ENCODE results near the gene PAX9. TPM values are rescaled to one million over a fixed set of nuclear protein-coding genes. Genes with fewer than 3 reads are reported as not detected.

Gene PAX9
- total and polyA plus RNA-seq, 2 of the 13 experiments (the other 11 are each of a cell fraction or from before 2014, with no cell fraction given) = 0.03 TPM; not detected in 1

DNA sequence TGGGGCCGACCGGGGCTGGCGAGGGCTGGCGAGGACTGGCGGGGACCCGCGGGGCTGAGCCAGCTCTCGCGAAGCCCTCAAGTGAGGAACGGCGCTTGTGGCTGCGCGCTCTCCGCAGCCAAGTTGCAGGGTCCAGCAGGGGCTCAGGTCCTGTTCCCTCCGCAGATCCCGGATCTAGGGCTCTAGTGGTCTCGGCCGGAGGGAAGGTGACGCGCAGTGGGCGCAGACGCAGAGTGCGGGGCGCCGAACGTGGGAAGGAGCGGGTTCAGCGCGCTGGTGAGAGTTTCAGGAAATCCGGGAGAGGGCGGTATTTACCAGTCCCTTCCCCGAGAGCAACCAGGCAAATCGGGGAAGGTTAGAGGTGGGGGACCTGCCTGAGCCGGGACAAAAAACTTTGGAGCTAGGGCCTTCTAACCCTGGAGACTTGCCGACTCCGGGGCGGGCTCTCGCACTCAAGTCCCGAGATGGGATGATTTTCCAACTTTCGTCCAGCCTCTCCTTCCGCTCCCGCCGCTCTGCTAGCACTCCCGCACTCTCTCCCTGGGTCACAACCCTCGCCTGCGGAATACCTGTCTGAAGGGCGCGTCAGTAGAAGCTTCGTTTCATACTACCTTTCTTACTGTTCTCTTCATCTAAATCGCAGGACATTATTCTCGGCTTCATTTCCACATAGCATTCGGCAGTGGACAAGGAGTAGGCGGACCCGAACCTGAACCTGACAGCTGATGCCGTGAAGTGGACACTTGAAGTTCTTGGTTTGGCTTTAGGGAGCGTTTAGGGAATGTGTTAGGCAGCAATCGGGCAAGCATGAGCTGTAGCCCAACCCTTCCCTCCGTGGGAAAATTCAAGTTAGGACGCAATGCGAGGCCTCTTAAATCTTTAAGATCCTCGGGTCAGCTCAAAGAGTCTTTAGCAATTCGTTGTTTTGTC lies 13.6 kb upstream of the PAX9 start (continued):
- TF ChIP-seq, protein P1, sequence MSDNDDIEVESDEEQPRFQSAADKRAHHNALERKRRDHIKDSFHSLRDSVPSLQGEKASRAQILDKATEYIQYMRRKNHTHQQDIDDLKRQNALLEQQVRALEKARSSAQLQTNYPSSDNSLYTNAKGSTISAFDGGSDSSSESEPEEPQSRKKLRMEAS (IDR thresholded peaks at IDR 0.05) = peak; percentile 56; the same call in 1 of the 2 replicates
- TF ChIP-seq ZFP82 (CRISPR knock-in tag; IDR thresholded peaks at IDR 0.05; ENCODE audit: borderline replicate concordance) (no peak), ZNF782 (CRISPR knock-in tag; IDR thresholded peaks at IDR 0.05; ENCODE audit: borderline replicate concordance) (peak; percentile 66; the same call in 1 of the 2 replicates), ZBTB7B (CRISPR knock-in tag; IDR thresholded peaks at IDR 0.05) (0 out of 2 replicates have a peak, but pooled peaks have one; percentile 64), ZNF136 (CRISPR knock-in tag; IDR thresholded peaks at IDR 0.05; ENCODE audit: low read depth) (peak; percentile 52; the same call in 1 of the 2 replicates), ZKSCAN1 (IDR thresholded peaks at IDR 0.05; ENCODE audit: low read length) (no peak), FOXM1 (CRISPR knock-in tag; IDR thresholded peaks at IDR 0.05) (no peak), KMT2A (CRISPR knock-in tag; IDR thresholded peaks at IDR 0.05) (no peak), REPIN1 (CRISPR knock-in tag; IDR thresholded peaks at IDR 0.05; ENCODE audit: borderline replicate concordance, low read depth) (peak; percentile 52; the same call in 1 of the 2 replicates), ZNF672 (CRISPR knock-in tag; IDR thresholded peaks at IDR 0.05) (no peak), ATF7-NPFF (CRISPR knock-in tag; IDR thresholded peaks at IDR 0.05; ENCODE audit: low read depth) (peak; percentile 74), KDM4B (CRISPR knock-in tag; IDR thresholded peaks at IDR 0.05) (no peak), MEF2D (CRISPR knock-in tag; IDR thresholded peaks at IDR 0.05) (0 out of 2 replicates have a peak, but pooled peaks have one; percentile 54), SIN3B (IDR thresholded peaks at IDR 0.05; ENCODE audit: low read length) (no peak), BRCA1 (CRISPR knock-in tag; IDR thresholded peaks at IDR 0.05) (no peak), CCAR2 (optimal IDR thresholded peaks at IDR 0.05; ENCODE audit: low read depth, low read length) (no peak), SRSF9 (IDR thresholded peaks at IDR 0.05; ENCODE audit: borderline replicate concordance, insufficient read depth, low read depth, low read length, poor library complexity, severe bottlenecking) (no peak), HOXD1 (CRISPR knock-in tag; IDR thresholded peaks at IDR 0.05) (0 out of 2 replicates have a peak, but pooled peaks have one; percentile 21), NR3C1 (CRISPR knock-in tag; IDR thresholded peaks at IDR 0.05) (no peak), KDM6A (CRISPR knock-in tag; IDR thresholded peaks at IDR 0.05; ENCODE audit: low read depth) (no peak)
- TF ChIP-seq, protein P2, sequence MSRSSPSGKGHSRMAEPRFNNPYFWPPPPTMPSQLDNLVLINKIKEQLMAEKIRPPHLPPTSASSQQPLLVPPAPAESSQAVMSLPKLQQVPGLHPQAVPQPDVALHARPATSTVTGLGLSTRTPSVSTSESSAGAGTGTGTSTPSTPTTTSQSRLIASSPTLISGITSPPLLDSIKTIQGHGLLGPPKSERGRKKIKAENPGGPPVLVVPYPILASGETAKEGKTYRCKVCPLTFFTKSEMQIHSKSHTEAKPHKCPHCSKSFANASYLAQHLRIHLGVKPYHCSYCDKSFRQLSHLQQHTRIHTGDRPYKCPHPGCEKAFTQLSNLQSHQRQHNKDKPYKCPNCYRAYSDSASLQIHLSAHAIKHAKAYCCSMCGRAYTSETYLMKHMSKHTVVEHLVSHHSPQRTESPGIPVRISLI (CRISPR knock-in tag; IDR thresholded peaks at IDR 0.05; ENCODE audit: borderline replicate concordance) = no peak; the same call in 1 of the 2 replicates
- TF ChIP-seq, protein P3, sequence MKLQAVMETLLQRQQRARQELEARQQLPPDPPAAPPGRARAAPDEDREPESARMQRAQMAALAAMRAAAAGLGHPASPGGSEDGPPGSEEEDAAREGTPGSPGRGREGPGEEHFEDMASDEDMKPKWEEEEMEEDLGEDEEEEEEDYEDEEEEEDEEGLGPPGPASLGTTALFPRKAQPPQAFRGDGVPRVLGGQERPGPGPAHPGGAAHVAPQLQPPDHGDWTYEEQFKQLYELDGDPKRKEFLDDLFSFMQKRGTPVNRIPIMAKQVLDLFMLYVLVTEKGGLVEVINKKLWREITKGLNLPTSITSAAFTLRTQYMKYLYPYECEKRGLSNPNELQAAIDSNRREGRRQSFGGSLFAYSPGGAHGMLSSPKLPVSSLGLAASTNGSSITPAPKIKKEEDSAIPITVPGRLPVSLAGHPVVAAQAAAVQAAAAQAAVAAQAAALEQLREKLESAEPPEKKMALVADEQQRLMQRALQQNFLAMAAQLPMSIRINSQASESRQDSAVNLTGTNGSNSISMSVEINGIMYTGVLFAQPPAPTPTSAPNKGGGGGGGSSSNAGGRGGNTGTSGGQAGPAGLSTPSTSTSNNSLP (IDR thresholded peaks at IDR 0.05; ENCODE audit: low read depth, low read length) = peak; percentile 16; the same call in 1 of the 2 replicates
- TF ChIP-seq, protein P4, sequence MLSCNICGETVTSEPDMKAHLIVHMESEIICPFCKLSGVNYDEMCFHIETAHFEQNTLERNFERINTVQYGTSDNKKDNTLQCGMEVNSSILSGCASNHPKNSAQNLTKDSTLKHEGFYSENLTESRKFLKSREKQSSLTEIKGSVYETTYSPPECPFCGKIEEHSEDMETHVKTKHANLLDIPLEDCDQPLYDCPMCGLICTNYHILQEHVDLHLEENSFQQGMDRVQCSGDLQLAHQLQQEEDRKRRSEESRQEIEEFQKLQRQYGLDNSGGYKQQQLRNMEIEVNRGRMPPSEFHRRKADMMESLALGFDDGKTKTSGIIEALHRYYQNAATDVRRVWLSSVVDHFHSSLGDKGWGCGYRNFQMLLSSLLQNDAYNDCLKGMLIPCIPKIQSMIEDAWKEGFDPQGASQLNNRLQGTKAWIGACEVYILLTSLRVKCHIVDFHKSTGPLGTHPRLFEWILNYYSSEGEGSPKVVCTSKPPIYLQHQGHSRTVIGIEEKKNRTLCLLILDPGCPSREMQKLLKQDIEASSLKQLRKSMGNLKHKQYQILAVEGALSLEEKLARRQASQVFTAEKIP (CRISPR knock-in tag; IDR thresholded peaks at IDR 0.05; ENCODE audit: borderline replicate concordance) = 0 out of 2 replicates have a peak, but pooled peaks have one; percentile 93

All from HepG2 (cell line).